ENCODE results near the gene FLOT1.

GRCh38 chr6:30780642-30780920 is 38.1 kb upstream of the FLOT1 start:
- TF ChIP-seq CTCF (IDR thresholded peaks at IDR 0.05 in 4 of 5, conservative IDR thresholded peaks at IDR 0.05 in 1 of 5) (no peak), POLR2A (IDR thresholded peaks at IDR 0.05) (no peak)
